ENCODE data around the gene TLK2.

- TF ChIP-seq GATA2 (IDR thresholded peaks at IDR 0.05; ENCODE audit: low read depth, low read length) (no peak), GATA3 (IDR thresholded peaks at IDR 0.05; ENCODE audit: low read depth, low read length) (no peak)
Observed at GRCh38 chr17:62587554-62587953, 108.9 kb downstream of the TLK2 start.

Measured in SH-SY5Y (cell line).